Measurements from ENCODE around the gene FBXW5. TPM values are rescaled to one million over a fixed set of nuclear protein-coding genes. Genes with fewer than 3 reads are reported as not detected.

FBXW5 gene
- total and polyA plus RNA-seq, 8 donors: 56.2 to 117 (median 64.1) TPM

GRCh38 chr9:136925414-136926153 lies 19.0 kb downstream of the FBXW5 start:
- Histone ChIP-seq H3K36me3 (peaks cover 0 to 6% (median 6%) of the 10 kb centered on the region in 3 donors), H3K27ac (no peak overlapping the region), H3K4me3 (no peak overlapping the region), H3K9me3 (no peaks in the 10 kb centered on the region), H3K27me3 (no peaks in the 10 kb centered on the region), H3K4me1 (no peaks in the 10 kb centered on the region)
- TF ChIP-seq CTCF (IDR thresholded peaks at IDR 0.05): no peak
- WGBS, 2 donors: 83% methylated on average over 33 of the region's 33 CpGs
- no peak for FAIRE-seq
- peak in 1 of 6 donors; percentile 62 for DNase-seq
- peak in 1 of 4 donors; percentile 19 for ATAC-seq
- intact Hi-C loops (cut with DNase I): no loop called here

GRCh38 chr9:136923881-136924280 lies 20.7 kb downstream of the FBXW5 start:
- WGBS, 2 donors: 93% methylated on average over 19 of the region's 19 CpGs
- DNase-seq (peak in 1 of 6 donors; percentile 56), ATAC-seq (peak in 3 of 4 donors; percentile 23 to 65 (median 59)), FAIRE-seq (no peak)
- Histone ChIP-seq H3K36me3 (peaks cover 0 to 6% (median 6%) of the 10 kb centered on the region in 3 donors), H3K9me3 (no peaks in the 10 kb centered on the region), H3K4me3 (no peak overlapping the region), H3K27me3 (no peaks in the 10 kb centered on the region), H3K27ac (no peak overlapping the region), H3K4me1 (no peaks in the 10 kb centered on the region)
- no peak for TF ChIP-seq CTCF (IDR thresholded peaks at IDR 0.05)
- intact Hi-C loops (cut with DNase I): no loop called here

GRCh38 chr9:136922540-136922939 lies 22.0 kb downstream of the FBXW5 start:
- Histone ChIP-seq H3K4me3 (no peak overlapping the region), H3K4me1 (no peaks in the 10 kb centered on the region), H3K27me3 (no peaks in the 10 kb centered on the region), H3K27ac (no peak overlapping the region), H3K36me3 (peaks cover 0 to 7% (median 6%) of the 10 kb centered on the region in 3 donors), H3K9me3 (no peaks in the 10 kb centered on the region)
- ATAC-seq (no peak), DNase-seq (peak in 1 of 6 donors; percentile 52), FAIRE-seq (no peak)
- intact Hi-C loops (cut with DNase I): no loop called here
- WGBS, 2 donors: 91 to 95% methylated on average over 15 to 19 of the region's 19 CpGs
- no peak for TF ChIP-seq CTCF (IDR thresholded peaks at IDR 0.05)

GRCh38 chr9:136921718-136922117 lies 22.8 kb downstream of the FBXW5 start:
- Histone ChIP-seq H3K4me3 (no peak overlapping the region), H3K36me3 (peaks cover 0 to 13% (median 6%) of the 10 kb centered on the region in 3 donors), H3K27ac (no peak overlapping the region), H3K27me3 (no peaks in the 10 kb centered on the region), H3K4me1 (no peaks in the 10 kb centered on the region), H3K9me3 (no peaks in the 10 kb centered on the region)
- no peak for DNase-seq
- TF ChIP-seq CTCF (IDR thresholded peaks at IDR 0.05): no peak
- intact Hi-C loops (cut with DNase I): no loop called here
- 82 to 88% methylated on average over 10 of the region's 10 CpGs for WGBS, 2 donors
- no peak for FAIRE-seq
- ATAC-seq: no peak

GRCh38 chr9:136921307-136921706 lies 23.2 kb downstream of the FBXW5 start:
- no peak for FAIRE-seq

More at GRCh38 chr9:136921307-136921706, 23.2 kb downstream of the FBXW5 start:
- no peak for ATAC-seq
- H3K9me3 ChIP-seq: no peaks in the 10 kb centered on the region
- WGBS, 2 donors: 90 to 93% methylated on average over 11 of the region's 11 CpGs
- H3K36me3 ChIP-seq: peaks cover 0 to 13% (median 6%) of the 10 kb centered on the region in 3 donors
- no peaks in the 10 kb centered on the region for H3K4me1 ChIP-seq
- DNase-seq: peak in 1 of 6 donors; percentile 63
- H3K4me3 ChIP-seq: no peak overlapping the region
- no peak overlapping the region for H3K27ac ChIP-seq
- no peaks in the 10 kb centered on the region for H3K27me3 ChIP-seq
- no peak for TF ChIP-seq CTCF (IDR thresholded peaks at IDR 0.05)
- intact Hi-C loops (cut with DNase I): no loop called here
